Measurements from ENCODE around the gene SMO.

The SMO gene

GRCh38 chr7:129144834-129145668 lies 43.4 kb upstream of the SMO start:
- Histone ChIP-seq H3K9ac (ENCODE audit: low read length) (peak overlapping the region; percentile 82), H3K9me3 (ENCODE audit: insufficient read depth, low read length) (no peaks in the 10 kb centered on the region), H3K4me2 (ENCODE audit: low read depth, low read length, poor library complexity, severe bottlenecking) (peak overlapping the region; percentile 61), H3K27me3 (ENCODE audit: low read length) (no peaks in the 10 kb centered on the region), H3K4me3 (ENCODE audit: insufficient read depth, low read length, poor library complexity, severe bottlenecking) (peak overlapping the region; percentile 65), H3K36me3 (ENCODE audit: low read length) (no peaks in the 10 kb centered on the region), H2AFZ (ENCODE audit: low read depth, low read length, severe bottlenecking) (peak overlapping the region; percentile 92), H3K79me2 (ENCODE audit: insufficient read depth, low read length) (peaks cover 23% of the 10 kb centered on the region; the same call in 1 of the 2 replicates), H3K27ac (ENCODE audit: low read depth, low read length) (peak overlapping the region; percentile 78), H3K9me2 (replicated peaks; ENCODE audit: insufficient read depth, low read length) (no peaks in the 10 kb centered on the region), H4K20me1 (ENCODE audit: low read depth, low read length) (no peaks in the 10 kb centered on the region), H3F3A (ENCODE audit: insufficient read depth) (peaks cover 4% of the 10 kb centered on the region; the same call in 1 of the 2 replicates)
- peak; percentile 66 for TF ChIP-seq CTCF (IDR thresholded peaks at IDR 0.05; ENCODE audit: insufficient read depth, low read length, poor library complexity, severe bottlenecking)
- TF ChIP-seq EZH2phosphoT487 (conservative IDR thresholded peaks at IDR 0.05; ENCODE audit: low read length) = no peak

DNA sequence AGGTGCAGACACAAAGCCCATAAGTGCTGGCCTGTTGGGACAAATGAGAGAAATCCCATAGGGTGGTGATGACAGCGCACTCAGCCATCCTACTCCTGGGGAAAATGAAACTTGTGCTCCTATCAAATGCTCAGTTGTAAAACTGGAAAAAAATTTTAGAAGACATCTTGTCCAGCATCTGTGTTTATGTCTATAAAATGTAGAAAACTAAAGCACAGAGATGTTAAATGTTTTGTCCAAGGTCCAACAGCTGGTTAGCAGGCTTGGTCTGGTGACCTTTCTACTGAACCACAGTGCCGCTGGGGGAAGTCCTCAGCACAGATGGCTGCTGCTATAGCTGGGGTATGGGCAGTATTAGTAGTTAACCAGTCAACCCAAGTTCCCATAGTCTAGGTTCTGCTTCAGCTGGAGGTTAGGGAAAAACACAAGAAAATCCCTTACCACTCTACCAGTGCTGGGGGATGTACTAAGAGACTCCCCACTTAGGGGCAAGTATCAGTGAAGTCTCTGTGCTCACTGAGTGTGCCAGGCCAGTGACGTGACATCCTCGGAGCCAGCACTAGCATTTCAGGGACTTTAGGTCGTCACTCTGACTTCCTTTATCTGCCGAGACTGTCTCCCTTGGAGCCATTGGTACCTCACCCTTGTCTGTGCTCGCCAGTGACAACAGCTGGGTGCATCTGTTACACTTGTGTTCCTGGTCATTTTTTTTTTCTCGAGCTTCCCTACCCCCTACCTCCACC lies 42.0 kb upstream of the SMO start:
- peaks cover 24% of the 10 kb centered on the region; the same call in 1 of the 2 replicates for H3K79me2 ChIP-seq (ENCODE audit: insufficient read depth, low read length)
- peak overlapping the region; percentile 65 for H3K4me3 ChIP-seq (ENCODE audit: insufficient read depth, low read length, poor library complexity, severe bottlenecking)
- no peak for TF ChIP-seq CTCF (IDR thresholded peaks at IDR 0.05; ENCODE audit: insufficient read depth, low read length, poor library complexity, severe bottlenecking)
- peak overlapping the region; percentile 78 for H3K27ac ChIP-seq (ENCODE audit: low read depth, low read length)
- peaks cover 4% of the 10 kb centered on the region; the same call in 1 of the 2 replicates for H3F3A ChIP-seq (ENCODE audit: insufficient read depth)
- no peaks in the 10 kb centered on the region for H4K20me1 ChIP-seq (ENCODE audit: low read depth, low read length)
- H3K9me3 ChIP-seq (ENCODE audit: insufficient read depth, low read length) = no peaks in the 10 kb centered on the region
- no peaks in the 10 kb centered on the region for H3K27me3 ChIP-seq (ENCODE audit: low read length)
- H3K36me3 ChIP-seq (ENCODE audit: low read length) = no peaks in the 10 kb centered on the region
- H3K4me2 ChIP-seq (ENCODE audit: low read depth, low read length, poor library complexity, severe bottlenecking) = peak overlapping the region; percentile 61
- peak overlapping the region; percentile 82 for H3K9ac ChIP-seq (ENCODE audit: low read length)
- H2AFZ ChIP-seq (ENCODE audit: low read depth, low read length, severe bottlenecking) = no peak overlapping the region
- H3K9me2 ChIP-seq (replicated peaks; ENCODE audit: insufficient read depth, low read length) = no peaks in the 10 kb centered on the region

GRCh38 chr7:129147731-129148130 lies 40.7 kb upstream of the SMO start:
- no peaks in the 10 kb centered on the region for H3K36me3 ChIP-seq (ENCODE audit: low read length)
- no peak overlapping the region for H3K4me2 ChIP-seq (ENCODE audit: low read depth, low read length, poor library complexity, severe bottlenecking)
- H2AFZ ChIP-seq (ENCODE audit: low read depth, low read length, severe bottlenecking) = no peak overlapping the region
- H3K27ac ChIP-seq (ENCODE audit: low read depth, low read length) = no peak overlapping the region
- peaks cover 27% of the 10 kb centered on the region; the same call in 1 of the 2 replicates for H3K79me2 ChIP-seq (ENCODE audit: insufficient read depth, low read length)
- H3K27me3 ChIP-seq (ENCODE audit: low read length) = no peaks in the 10 kb centered on the region
- 0 out of 2 replicates have a peak overlapping the region, but pooled peaks have one; percentile 82 for H3K9ac ChIP-seq (ENCODE audit: low read length)
- H3K9me3 ChIP-seq (ENCODE audit: insufficient read depth, low read length) = no peaks in the 10 kb centered on the region
- TF ChIP-seq EZH2phosphoT487 (conservative IDR thresholded peaks at IDR 0.05; ENCODE audit: low read length) = no peak
- no peak for TF ChIP-seq CTCF (IDR thresholded peaks at IDR 0.05; ENCODE audit: insufficient read depth, low read length, poor library complexity, severe bottlenecking)
- peaks cover 4% of the 10 kb centered on the region; the same call in 1 of the 2 replicates for H3F3A ChIP-seq (ENCODE audit: insufficient read depth)
- no peaks in the 10 kb centered on the region for H4K20me1 ChIP-seq (ENCODE audit: low read depth, low read length)
- no peak overlapping the region for H3K4me3 ChIP-seq (ENCODE audit: insufficient read depth, low read length, poor library complexity, severe bottlenecking)
- H3K9me2 ChIP-seq (replicated peaks; ENCODE audit: insufficient read depth, low read length) = no peaks in the 10 kb centered on the region

Data from SU-DHL-6 (cell line).